ENCODE measurements around the gene SLC30A7. TPM values are rescaled to one million over a fixed set of nuclear protein-coding genes. Genes with fewer than 3 reads are reported as not detected.

Gene SLC30A7
- total RNA-seq, 1 experiment from 2014 or later = 70.4 TPM

DNA sequence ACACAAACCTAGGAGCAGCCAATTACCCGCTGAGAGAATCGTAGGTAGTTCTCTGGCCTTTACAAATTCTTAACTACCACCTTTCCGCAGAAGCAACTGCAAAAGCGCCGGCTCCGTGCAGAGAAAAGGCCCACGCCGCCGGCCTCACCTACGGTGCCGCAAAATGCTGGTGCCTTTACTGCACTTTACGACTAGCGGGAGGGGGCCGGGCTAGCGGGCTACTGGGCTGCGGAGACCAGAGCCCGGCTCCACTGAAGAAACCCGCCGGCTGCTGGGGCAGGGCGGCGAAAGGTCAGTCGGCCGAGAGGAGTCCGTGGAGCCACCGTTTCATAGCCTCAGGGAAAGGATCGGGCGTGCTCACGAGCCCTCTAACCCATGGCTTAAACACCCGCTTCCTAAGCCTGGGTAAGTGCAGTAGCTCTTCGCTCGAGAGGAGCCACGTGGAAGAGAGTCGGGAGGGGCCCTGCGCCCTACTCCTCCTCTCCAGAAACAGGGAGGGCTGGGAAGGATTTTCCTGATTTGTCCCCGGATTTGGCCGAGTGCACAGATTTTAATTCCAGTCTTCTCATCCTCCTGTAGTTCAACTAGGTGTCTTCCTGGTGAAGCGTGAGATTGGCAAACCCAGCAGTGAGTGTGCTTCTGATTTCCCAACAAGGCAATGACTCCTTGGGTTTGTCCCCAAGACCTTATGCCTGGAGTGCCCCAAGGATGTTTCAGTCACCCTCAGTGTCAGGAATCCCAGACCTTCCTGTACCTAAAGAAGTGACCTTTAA is 130.0 kb downstream of the SLC30A7 start, which contains the start of gene DPH5:
Gene DPH5, minus strand, starts transcription at position 128 of the 773 bp plus-strand sequence. CDS start 341 bp downstream, outside the sequence.
- DNase-seq (ENCODE audit: low read depth) = peak; percentile 95

DNA sequence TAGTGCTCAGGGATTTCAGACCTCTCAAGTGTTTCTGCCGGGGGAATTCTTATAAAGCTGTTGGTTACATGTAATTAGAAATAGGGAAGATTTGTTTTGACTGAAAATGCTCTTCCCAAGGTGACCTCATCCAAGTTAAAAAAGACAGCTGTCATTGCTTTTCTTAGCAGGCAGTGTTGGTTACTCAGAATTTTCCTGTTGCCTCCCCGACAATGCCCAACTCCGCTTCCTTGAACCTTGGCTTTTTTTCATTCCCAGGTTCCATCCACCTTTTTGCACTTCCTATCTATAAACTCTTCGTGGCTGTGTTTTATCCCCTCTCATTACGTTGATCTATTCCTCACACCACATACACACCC is 130.5 kb downstream of the SLC30A7 start:
- DNase-seq (ENCODE audit: low read depth) = peak; percentile 7

DNA sequence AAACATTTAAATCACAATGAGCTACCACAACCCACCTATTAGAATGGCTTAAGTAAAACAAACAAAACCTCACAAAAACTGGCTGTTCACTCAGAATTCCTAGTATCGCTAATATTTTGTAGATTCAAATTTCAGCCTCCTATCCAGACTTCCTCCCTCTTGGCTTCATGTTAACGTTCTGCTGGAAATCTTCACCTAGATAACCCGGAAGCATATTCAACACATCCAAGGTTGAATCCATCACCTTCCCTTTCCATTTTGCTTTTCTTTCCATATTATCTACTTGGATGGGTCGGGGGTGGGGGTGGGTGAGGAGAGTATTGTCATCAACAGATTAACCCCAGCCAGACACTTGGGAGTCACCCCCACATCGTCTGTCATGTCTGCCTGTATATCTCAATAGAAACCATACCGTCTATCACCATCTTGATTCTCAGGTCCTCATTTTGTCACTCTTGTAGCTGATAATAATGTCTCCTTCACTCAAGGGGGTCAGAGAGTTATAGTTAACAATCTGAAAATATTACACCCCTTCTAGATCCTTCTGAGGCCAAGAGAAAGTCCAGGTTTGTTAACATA is 131.4 kb downstream of the SLC30A7 start:
- DNase-seq (ENCODE audit: low read depth) = no peak

DNA sequence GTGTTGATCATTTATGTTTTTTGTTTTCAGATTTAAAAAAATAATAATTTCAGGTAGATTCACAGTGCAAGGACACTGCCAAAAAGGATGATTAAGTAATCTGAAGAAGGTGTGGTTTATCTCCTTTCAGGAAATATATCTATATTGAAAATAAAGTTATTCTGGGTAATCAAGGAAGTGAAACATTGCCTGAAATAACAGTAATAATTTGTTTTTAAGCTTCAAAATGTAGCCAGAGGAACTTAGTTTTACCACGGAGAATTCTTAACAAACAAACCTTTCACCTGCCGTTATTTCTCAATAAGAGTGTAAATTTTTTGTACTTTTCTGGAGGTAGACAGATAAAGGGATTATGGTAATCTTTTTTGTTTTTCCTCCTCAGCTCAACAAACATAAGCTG is 132.6 kb downstream of the SLC30A7 start:
- no peak for DNase-seq (ENCODE audit: low read depth)

DNA sequence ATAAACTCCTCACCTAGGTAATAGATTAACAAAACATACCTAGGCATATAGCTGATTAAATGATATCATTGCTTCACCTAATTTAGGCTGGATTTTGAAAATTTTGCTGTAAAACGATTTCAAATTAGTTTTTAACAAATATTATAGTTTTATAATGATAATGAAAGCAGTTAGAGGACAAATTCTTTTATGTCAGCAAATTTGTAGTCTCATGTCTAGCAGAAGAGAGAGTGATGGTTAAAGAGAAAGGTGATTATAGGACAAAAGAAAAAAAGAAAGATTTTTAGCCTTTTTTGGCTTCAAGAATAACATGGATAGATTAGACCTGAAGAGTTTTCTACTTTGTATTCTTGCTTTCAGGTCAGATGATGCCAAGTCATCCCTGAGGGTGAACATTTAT is 133.3 kb downstream of the SLC30A7 start:
- no peak for DNase-seq (ENCODE audit: low read depth)

DNA sequence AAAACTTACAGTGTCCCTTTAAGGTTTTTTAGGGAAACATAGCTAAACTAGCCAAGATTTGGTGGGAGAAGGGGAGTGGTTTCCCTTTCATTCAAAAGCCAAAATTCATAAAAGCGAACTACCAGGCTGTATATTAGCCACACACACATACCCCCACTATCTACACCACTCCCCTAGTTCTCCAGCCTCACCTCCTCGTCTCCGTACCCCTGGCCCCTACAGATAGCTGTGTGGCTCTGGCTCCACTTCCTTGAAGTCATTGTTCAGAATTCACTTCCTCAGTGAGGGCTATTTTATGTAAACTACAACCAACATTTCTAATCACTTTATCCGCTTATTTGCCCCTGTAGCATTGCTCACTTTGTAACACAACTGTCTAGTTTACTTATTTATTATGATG is 135.0 kb downstream of the SLC30A7 start:
- no peak for DNase-seq (ENCODE audit: low read depth)

Other genes starting within 250 kb of the SLC30A7 start
- 58.1 and 81.5 TPM in 2 replicates for gene VCAM1, start 176.3 kb upstream of the SLC30A7 start, total RNA-seq (2014; rRNA removed; shearing (Covaris generic))
- 26.3 and 29.3 TPM in 2 replicates for gene EXTL2, start 1.2 kb upstream of the SLC30A7 start, total RNA-seq (2014; rRNA removed; shearing (Covaris generic))
- 66.0 and 70.4 TPM in 2 replicates for gene DPH5, start 129.7 kb downstream of the SLC30A7 start, total RNA-seq (2014; rRNA removed; shearing (Covaris generic))